ENCODE measurements around the gene TRAF3IP3.
A peak's percentile ranks its signal among the peaks of the same experiment; 100 is the strongest.
"Not testable (repeated sequence)": the region's sequence is repeated elsewhere in the genome, so short reads cannot be mapped to it uniquely, and the experiment has no call there.

TRAF3IP3 gene

GRCh38 chr1:209769971-209770370 lies 14.1 kb downstream of the TRAF3IP3 start:
- DNase-seq: peak; percentile 21

- no peak for DNase-seq
Measured at GRCh38 chr1:209770636-209771415, 15.0 kb downstream of the TRAF3IP3 start.

GRCh38 chr1:209772126-209772525 lies 16.3 kb downstream of the TRAF3IP3 start:
- no peak for DNase-seq

DNA sequence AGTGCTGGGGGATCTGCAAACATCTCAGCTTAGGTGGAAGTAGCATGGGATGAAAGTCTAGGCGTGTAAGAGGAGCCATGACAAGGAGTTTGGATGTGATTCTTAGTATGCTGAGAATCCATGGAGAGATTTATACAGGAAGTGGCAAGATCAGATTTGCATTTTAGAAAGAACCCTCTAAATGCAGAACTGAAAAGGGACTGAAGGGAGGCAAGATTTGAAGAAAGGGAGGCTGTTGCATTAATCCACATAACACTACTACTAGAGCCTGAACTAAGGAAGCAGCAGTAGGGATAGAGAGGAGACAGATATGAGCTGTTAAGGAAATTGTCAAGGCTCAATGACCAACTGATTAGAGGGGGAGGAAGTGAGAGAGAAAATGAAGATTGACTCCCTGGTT lies 18.7 kb downstream of the TRAF3IP3 start:
- no peak for DNase-seq

- DNase-seq: no peak
Measured at GRCh38 chr1:209775678-209776077, 19.8 kb downstream of the TRAF3IP3 start.

- DNase-seq: no peak
Measured at GRCh38 chr1:209777587-209777986, 21.7 kb downstream of the TRAF3IP3 start.

DNA sequence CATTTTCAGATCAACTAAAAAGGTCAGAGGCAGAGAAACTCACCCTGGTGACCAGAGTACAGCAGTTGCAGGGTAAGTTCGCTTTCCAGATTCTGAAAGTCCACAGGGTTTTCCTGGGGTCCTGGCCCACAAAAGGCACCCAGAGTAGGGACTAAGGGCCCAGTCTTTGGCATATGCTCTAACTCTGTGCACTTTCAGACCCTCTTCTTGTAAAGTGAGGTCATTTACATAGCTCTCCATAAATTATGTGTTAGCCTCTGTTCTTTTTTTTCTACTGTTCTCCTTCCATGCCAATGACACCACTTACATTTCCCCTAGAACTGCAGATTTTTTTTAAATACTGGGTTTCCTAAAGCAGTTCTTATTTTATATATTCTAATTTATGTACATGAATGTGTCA lies 22.2 kb downstream of the TRAF3IP3 start:
- no peak for DNase-seq

DNA sequence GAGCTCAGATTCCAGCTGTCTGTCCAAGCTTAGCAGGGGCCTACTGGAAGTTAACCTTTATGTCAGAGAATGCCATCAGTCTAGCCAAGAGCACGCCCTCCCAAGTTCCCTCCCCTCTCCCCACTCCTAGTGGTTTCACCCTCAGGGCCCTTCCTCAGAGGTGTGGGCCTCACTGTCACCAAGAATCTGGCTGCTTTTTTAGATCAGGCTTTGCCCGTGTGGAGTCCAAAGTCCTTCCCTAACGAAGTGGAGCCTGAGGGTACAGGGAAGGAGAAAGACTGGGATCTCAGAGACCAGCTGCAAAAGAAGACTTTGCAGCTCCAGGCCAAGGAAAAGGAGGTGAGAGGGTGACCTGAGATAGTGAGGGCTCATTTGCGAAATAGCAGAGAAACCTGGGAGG lies 24.4 kb downstream of the TRAF3IP3 start:
- DNase-seq: no peak

DNA sequence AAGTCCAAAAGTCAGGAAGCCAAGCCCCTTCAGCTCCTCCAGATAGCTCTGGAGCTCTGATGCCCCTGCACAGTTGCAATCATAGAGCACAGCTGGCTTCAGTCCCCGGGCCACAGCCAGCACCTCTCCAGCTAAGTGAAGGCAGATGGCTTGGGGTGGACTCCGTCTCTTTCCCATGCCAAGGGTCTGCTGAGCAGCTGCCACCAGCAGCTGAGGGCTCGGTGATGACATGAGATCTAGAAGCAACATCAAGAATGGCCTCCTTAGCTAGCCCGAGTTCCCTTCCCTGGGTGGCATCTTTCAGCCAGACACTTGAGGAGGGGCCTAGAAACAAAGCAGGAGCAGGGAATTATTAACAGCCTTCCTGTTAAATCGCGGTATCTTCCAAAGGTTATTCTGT lies 27.5 kb downstream of the TRAF3IP3 start:
- DNase-seq: no peak

DNA sequence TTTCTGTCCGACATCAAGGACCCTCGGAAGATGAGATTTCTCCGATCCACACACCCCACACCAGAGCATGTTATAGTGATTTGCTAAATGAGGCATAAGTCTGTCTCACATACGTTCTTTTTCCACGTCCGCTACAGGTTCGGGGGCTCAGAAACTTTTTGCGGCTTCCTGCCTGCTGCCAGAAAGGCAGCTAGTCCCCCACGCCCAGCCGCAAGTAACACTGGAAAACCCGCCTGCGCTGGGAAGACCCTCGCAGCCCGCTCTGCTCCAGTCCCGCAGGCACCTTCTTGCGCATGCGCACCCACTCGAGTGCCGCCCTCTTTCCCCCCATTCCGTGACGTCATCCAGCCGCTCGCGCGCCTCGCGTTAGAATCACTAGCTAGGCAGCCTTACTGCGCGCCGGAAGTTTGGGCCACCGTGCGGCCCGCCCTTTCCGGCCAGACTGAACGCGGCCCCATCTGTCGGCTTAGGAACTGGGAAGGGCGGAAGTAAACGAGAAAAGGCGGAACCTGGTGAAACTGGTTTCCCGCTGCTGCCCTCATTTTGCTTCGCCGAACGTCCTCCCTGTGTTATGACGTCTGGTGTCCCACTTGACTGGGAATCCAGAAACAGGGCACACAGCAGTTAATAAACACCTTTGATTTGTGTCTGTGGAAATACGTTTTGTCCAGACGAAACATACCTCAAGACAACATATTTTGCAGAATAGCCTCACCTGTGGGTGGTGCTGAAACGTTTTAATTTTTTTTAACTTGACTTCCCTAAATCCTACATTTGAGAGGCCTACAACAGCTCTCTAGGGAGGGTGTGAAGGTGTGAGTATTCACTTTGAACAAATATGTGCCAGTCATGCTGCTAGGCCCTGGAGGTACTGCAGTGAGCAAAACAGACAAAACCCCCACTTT lies 28.7 kb downstream of the TRAF3IP3 start, which contains the start of gene C1orf74:
TSS of gene C1orf74 (minus strand) at position 295 of the 905 bp plus-strand sequence. CDS start 925 bp downstream, outside the sequence.
- peak; percentile 98 for DNase-seq

DNA sequence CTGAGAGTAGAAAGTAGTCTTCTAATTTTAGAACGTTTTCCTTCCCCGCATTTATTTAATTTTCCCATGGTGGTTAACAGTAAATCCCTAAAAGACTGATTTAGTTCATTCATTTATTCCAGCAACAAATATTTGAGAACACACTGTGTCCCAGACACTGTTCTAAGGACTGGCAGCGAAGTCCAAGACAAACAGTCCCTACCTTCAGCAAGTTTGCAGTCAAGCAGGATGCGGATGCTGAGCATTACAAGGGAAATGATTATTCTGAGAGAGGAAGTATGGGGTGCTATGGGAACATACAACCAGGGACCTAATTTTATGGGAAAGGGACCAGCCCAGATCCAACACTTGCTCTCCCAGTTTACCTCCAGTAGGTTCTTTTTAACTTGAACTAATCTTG lies 29.7 kb downstream of the TRAF3IP3 start:
- DNase-seq: no peak

GRCh38 chr1:209786146-209786545 lies 30.3 kb downstream of the TRAF3IP3 start:
- DNase-seq: no peak

- DNase-seq: no peak
Measured at GRCh38 chr1:209787551-209787950, 31.7 kb downstream of the TRAF3IP3 start.

DNA sequence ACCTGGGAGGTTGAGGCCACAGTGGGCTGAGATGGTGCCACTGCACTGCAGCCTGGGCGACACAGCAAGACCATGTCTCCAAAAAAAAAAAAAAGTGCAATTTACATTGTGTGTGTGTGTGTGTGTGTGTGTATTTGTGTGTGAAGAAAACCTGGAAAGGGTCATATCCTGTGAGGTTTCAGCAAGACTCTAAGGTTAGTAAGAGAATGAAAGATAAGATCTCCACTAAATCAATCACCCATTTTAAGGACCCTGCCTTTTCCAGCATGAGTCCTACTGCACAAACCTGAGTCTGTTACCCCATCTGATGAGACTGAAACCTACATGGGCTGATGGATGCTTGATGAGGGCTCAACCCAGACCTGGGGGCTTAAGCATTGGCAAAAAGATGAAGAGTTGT lies 33.4 kb downstream of the TRAF3IP3 start:
- no peak for DNase-seq

DNA sequence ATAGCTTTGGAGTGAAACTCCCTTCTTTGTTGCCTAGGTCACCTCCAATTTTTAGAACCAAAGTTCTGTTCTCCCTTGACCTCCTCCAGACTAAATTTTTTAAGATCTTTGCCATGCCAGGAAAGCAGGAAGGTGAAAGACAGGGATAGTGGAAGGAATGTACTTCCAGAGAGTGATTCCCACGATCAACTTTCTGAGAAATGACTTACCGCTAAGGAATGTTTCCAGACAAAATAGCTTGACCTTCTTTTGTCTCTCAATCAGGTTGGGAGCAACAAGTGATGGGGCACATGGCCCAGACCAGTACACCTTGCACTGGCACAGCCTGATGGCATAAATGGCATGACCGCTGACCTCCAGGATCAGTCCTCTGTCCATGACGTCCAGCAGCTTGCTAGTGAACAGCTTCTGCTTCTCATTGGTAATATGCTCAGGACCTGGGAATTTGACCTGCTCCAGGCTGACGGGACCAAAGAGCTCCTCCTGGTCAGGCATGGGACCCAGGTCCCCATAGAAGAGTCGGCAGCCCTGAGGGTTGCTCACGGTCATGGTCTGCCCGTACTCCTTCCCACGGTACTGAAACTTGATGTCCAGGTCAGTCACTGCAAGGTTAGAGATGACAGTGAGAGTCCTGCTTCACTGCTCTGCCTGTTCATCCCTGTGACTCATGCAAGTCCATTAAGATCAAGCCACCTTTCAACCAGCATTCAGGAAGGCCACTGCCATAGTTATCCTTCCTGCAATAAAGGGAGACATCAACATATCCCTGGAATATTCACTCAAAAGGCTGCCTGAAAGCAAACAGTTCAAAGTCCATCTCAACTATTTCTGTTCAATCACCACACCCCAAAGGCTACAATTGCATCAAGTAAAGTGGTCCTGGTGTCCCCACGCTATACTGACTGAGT lies 34.7 kb downstream of the TRAF3IP3 start:
- DNase-seq: peak; percentile 30

- DNase-seq: no peak
Measured at GRCh38 chr1:209791920-209792319, 36.1 kb downstream of the TRAF3IP3 start.

DNA sequence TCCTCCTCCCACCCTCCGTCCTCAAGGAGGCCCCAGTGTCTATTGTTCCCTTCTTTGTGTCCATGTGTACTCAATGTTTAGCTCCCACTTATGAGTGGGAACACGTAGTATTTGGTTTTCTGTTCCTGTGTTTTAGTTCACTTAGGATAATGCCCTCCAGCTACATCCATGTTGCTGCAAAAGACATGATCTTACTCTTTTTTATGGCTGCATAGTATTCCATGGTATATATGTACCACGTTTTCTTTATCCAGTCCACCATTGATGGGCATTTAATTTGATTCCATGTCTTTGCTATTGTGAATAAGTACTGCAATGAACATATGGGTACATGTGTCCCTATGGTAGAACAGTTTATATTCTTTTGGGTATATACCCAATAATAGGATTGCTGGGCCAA lies 37.9 kb downstream of the TRAF3IP3 start:
- not testable (repeated sequence) for DNase-seq

DNA sequence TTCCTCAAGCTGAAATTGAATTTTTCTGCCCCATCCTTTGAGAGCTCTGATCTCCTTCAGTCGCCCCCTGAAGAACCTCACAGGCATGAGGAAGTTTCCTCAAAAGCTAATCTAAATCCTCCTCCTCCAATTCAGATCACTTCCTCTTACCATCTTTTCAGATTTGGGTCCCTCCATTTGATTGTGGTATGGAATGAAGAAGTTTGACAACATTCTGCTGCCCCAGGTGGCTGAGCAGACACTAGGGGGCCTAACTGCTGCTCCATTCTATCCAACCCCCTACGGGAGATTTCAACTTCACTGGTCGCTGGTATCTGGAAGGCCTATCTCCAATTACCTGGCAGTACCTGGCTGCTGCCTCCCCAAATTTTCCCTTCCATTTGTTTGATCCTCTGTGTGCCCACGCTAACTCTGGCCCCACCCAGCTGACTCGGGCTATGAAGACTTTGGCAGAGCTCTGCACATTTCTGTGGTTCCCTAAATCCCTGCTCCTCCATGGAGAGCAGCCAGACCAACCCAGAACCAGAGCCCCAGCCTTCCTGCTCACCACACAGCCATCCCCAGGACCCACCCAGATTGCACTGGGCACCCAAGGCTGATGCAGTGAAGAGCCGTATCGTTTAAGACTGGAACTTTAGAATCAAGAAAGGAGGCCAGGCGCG lies 42.3 kb downstream of the TRAF3IP3 start:
- DNase-seq: no peak

- no peak for DNase-seq
Measured at GRCh38 chr1:209800984-209801834, 45.4 kb downstream of the TRAF3IP3 start.

DNA sequence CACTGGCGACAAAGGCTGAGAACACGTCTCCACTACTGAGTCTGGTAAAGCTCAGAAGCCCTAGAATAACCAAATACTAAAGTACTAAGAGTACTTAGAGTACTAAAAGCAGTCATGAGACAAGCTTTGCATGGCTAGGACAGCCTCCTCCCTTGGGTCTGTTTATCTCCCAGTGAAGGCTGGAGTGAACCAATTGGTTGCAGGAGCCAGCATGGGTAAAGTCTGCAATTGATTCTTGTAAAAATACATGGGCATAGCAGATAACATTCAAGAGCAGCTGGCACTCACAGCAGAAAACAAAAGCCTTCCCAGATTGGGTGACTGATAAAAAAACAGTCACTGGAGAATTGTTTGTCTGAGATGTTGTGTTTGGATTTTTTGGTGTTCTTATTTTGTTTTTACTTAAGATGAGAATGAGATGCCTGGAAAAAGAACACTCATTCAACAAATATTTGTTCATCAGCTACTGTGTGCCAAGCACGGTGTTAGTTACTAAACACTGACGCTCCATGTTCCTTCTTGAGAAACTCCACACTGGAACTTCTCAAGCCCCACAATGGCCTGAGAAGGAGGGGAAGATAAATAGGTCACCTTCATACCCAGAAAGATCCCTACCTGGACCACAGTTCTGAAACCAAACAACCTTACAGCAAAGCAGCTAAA lies 46.4 kb downstream of the TRAF3IP3 start:
- DNase-seq: no peak

- no peak for DNase-seq
Measured at GRCh38 chr1:209802780-209803152, 46.9 kb downstream of the TRAF3IP3 start.

Data from fibroblast of skin of right biceps (primary cell).